Measurements from ENCODE around the gene TECPR1.

GRCh38 chr7:98209166-98209920, 42.7 kb downstream of the TECPR1 start:
- no peak for TF ChIP-seq EZH2 (IDR thresholded peaks at IDR 0.05; ENCODE audit: borderline replicate concordance, low read length)
- no peak for TF ChIP-seq CTCF (IDR thresholded peaks at IDR 0.05; ENCODE audit: low read length)
